ENCODE results near the gene TCTN2.

Gene TCTN2

GRCh38 chr12:123667771-123668170 lies 3.1 kb upstream of the TCTN2 start:
- ATAC-seq: no peak
- TF ChIP-seq ZFP3 (CRISPR knock-in tag; IDR thresholded peaks at IDR 0.05) (no peak), ZNF8 (CRISPR knock-in tag; IDR thresholded peaks at IDR 0.05) (no peak)

DNA sequence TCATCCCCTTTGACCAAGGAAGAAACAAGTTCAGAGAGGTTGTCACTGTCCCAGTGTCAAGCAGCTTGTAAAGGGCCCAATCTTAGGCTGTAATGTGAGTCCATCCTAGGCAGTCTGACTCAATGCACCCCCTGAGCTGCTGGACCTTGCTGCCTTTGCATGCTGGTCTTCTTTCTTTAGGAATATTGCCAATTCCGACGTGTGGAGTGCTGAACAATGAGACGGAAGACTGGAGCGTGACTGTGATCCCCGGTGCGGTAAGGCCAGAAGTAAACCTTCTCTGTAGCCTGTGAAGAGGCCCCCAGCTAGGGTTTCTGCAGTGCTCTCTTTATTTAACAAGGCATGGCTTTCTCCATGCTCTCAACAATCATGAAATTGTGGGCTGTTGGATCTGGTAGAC lies 963 bp downstream of the TCTN2 start:
- ATAC-seq: no peak
- TF ChIP-seq, protein P1, sequence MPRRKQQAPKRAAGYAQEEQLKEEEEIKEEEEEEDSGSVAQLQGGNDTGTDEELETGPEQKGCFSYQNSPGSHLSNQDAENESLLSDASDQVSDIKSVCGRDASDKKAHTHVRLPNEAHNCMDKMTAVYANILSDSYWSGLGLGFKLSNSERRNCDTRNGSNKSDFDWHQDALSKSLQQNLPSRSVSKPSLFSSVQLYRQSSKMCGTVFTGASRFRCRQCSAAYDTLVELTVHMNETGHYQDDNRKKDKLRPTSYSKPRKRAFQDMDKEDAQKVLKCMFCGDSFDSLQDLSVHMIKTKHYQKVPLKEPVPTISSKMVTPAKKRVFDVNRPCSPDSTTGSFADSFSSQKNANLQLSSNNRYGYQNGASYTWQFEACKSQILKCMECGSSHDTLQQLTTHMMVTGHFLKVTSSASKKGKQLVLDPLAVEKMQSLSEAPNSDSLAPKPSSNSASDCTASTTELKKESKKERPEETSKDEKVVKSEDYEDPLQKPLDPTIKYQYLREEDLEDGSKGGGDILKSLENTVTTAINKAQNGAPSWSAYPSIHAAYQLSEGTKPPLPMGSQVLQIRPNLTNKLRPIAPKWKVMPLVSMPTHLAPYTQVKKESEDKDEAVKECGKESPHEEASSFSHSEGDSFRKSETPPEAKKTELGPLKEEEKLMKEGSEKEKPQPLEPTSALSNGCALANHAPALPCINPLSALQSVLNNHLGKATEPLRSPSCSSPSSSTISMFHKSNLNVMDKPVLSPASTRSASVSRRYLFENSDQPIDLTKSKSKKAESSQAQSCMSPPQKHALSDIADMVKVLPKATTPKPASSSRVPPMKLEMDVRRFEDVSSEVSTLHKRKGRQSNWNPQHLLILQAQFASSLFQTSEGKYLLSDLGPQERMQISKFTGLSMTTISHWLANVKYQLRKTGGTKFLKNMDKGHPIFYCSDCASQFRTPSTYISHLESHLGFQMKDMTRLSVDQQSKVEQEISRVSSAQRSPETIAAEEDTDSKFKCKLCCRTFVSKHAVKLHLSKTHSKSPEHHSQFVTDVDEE (CRISPR knock-in tag; IDR thresholded peaks at IDR 0.05): no peak
- no peak for TF ChIP-seq ZFP30 (CRISPR knock-in tag; IDR thresholded peaks at IDR 0.05)

DNA sequence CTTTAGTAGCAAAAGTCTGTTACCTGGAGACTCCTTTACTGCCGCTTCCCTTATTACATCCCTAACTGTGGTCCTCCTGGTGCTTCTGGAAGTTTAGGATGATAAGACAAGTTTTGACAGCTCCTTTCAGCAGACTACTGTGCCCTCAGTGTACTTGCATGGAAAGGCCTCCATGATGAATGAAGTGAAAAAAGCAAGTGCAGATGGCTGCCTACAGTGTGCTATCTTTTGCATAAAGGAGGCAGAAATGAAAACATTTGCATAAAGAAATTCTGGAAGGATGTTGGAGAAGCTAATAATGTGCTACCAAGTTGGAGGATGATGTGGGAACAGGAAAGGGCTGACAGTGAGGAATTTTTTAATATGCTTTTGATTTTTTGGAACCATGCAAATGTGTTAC lies 4.5 kb downstream of the TCTN2 start:
- no peak for TF ChIP-seq PPARA (CRISPR knock-in tag; IDR thresholded peaks at IDR 0.05; ENCODE audit: borderline replicate concordance)
- no peak for TF ChIP-seq RARB (CRISPR knock-in tag; IDR thresholded peaks at IDR 0.05)
- TF ChIP-seq TCF4 (CRISPR knock-in tag; IDR thresholded peaks at IDR 0.05; ENCODE audit: borderline replicate concordance): no peak
- TF ChIP-seq, protein P1 (CRISPR knock-in tag; IDR thresholded peaks at IDR 0.05): no peak
- no peak for TF ChIP-seq GLIS3 (CRISPR knock-in tag; IDR thresholded peaks at IDR 0.05)
- TF ChIP-seq BACH2 (CRISPR knock-in tag; IDR thresholded peaks at IDR 0.05; ENCODE audit: borderline replicate concordance): no peak
- no peak for TF ChIP-seq ZFP30 (CRISPR knock-in tag; IDR thresholded peaks at IDR 0.05)
- TF ChIP-seq ISL1 (CRISPR knock-in tag; IDR thresholded peaks at IDR 0.05): no peak
- no peak for TF ChIP-seq OSR1 (CRISPR knock-in tag; IDR thresholded peaks at IDR 0.05)
- no peak for TF ChIP-seq TOX (CRISPR knock-in tag; IDR thresholded peaks at IDR 0.05; ENCODE audit: borderline replicate concordance)
- TF ChIP-seq SNAI2 (CRISPR knock-in tag; IDR thresholded peaks at IDR 0.05): no peak

DNA sequence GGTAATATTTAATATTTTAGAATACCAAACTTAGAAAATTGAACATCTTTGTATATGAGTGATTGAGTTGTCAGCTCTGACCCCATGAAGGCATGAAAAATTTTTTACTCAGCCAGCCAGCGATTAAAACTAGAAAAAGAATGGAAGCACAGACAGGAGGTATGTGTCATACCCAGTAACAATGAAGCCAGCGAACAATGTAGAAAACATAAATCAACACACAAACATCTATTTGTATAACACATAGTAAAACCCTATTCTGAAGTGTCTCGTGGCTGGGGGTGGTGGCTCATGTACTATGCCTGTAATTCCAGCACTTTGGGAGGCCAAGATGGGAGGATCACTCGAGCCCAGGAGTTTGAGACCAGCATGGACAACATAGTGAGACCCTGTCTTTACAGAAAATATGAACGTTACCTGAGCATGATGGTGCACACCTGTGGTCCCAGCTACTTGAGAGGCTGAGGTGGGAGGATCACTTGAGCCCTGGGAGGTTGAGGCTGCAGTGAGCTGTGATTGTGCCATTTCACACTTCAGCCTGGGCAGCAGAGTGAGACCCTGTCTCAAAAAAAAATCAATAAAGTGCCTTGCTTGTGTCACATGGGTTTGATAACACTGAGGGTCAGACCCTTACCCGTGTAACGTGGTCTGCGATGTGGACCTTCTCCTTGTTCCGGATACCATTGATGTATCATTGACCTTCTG lies 5.9 kb downstream of the TCTN2 start:
- TF ChIP-seq ZNF8 (CRISPR knock-in tag; IDR thresholded peaks at IDR 0.05): no peak
- no peak for ATAC-seq

More for the DNA sequence above, 4.5 kb downstream of the TCTN2 start:
- ATAC-seq: no peak

GRCh38 chr12:123678981-123679380 lies 8.1 kb downstream of the TCTN2 start:
- no peak for TF ChIP-seq CSRNP3 (CRISPR knock-in tag; IDR thresholded peaks at IDR 0.05)
- TF ChIP-seq TOX (CRISPR knock-in tag; IDR thresholded peaks at IDR 0.05; ENCODE audit: borderline replicate concordance): no peak
- TF ChIP-seq, protein P2, sequence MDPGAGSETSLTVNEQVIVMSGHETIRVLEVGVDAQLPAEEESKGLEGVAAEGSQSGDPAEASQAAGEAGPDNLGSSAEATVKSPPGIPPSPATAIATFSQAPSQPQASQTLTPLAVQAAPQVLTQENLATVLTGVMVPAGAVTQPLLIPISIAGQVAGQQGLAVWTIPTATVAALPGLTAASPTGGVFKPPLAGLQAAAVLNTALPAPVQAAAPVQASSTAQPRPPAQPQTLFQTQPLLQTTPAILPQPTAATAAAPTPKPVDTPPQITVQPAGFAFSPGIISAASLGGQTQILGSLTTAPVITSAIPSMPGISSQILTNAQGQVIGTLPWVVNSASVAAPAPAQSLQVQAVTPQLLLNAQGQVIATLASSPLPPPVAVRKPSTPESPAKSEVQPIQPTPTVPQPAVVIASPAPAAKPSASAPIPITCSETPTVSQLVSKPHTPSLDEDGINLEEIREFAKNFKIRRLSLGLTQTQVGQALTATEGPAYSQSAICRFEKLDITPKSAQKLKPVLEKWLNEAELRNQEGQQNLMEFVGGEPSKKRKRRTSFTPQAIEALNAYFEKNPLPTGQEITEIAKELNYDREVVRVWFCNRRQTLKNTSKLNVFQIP (CRISPR knock-in tag; IDR thresholded peaks at IDR 0.05; ENCODE audit: borderline replicate concordance, low read depth): no peak
- no peak for TF ChIP-seq GLIS3 (CRISPR knock-in tag; IDR thresholded peaks at IDR 0.05)
- TF ChIP-seq, protein P1 (CRISPR knock-in tag; IDR thresholded peaks at IDR 0.05): no peak
- no peak for TF ChIP-seq ZFP3 (CRISPR knock-in tag; IDR thresholded peaks at IDR 0.05)
- TF ChIP-seq PPARA (CRISPR knock-in tag; IDR thresholded peaks at IDR 0.05; ENCODE audit: borderline replicate concordance): no peak
- no peak for ATAC-seq

All from SK-N-SH treated with all-trans-retinoic acid at 6 μM for 48 hours (cell line).